ENCODE results near the gene NUP188. TPM values are rescaled to one million over a fixed set of nuclear protein-coding genes. Genes with fewer than 3 reads are reported as not detected.

The NUP188 gene
- total and polyA plus RNA-seq, 2 of the 13 experiments (the other 11 are each of a cell fraction or from before 2014, with no cell fraction given) = 28.0 to 38.5 TPM

DNA sequence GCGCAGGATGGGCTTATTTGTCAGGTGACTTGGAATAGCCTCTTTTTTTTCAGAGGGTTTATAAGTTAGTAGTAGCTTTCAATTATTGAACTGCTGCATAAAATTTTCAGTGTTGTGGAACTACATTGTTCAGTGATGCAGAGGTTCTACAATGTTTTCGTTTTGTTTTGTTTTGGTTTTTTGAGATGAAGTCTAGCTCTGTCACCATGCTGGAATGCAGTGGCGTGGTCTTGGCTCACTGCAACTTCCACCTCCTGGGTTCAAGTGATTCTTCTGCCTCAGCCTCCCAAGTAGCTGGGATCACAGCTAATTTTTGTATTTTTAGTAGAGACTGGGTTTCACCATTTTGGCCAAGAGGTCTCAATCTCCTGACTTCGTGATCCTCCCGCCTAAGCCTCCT lies 22.0 kb downstream of the NUP188 start:
- Histone ChIP-seq H3K9me3 (ENCODE audit: low read length) (no peaks in the 10 kb centered on the region), H3K27ac (ENCODE audit: extremely low read length, insufficient read depth, low read length) (no peak overlapping the region), H3K4me2 (ENCODE audit: low read depth, low read length) (no peak overlapping the region), H3K79me2 (ENCODE audit: insufficient read depth, low read length) (no peaks in the 10 kb centered on the region), H3K9ac (ENCODE audit: insufficient read depth, low read depth, low read length) (no peak overlapping the region), H4K20me1 (ENCODE audit: insufficient read depth, low read length) (no peaks in the 10 kb centered on the region), H3K36me3 (replicated peaks in 1 of 2; ENCODE audit: control insufficient read depth in 1 of 2, insufficient read depth in 2 of 2, low read length in 2 of 2) (peaks cover 12 to 71% of the 10 kb centered on the region in 2 experiments; a peak in 4 of 5 replicates), H3K4me3 (replicated peaks in 1 of 3; ENCODE audit: insufficient read depth in 1 of 3, low read depth in 2 of 3, low read length in 3 of 3) (no peak overlapping the region), H3K27me3 (ENCODE audit: control insufficient read depth in 1 of 2, insufficient read depth in 2 of 2, low read length in 2 of 2) (no peaks in the 10 kb centered on the region), H2AFZ (ENCODE audit: low read length) (no peak overlapping the region), H3K4me1 (ENCODE audit: insufficient read depth, low read length) (no peaks in the 10 kb centered on the region)
- no peak for FAIRE-seq
- no peak for TF ChIP-seq CENPX (CRISPR knock-in tag; IDR thresholded peaks at IDR 0.05)
- no peak for TF ChIP-seq ZNF362 (CRISPR knock-in tag; IDR thresholded peaks at IDR 0.05; ENCODE audit: borderline replicate concordance)
- TF ChIP-seq SSRP1 (CRISPR knock-in tag; IDR thresholded peaks at IDR 0.05) = no peak
- TF ChIP-seq, protein P1, sequence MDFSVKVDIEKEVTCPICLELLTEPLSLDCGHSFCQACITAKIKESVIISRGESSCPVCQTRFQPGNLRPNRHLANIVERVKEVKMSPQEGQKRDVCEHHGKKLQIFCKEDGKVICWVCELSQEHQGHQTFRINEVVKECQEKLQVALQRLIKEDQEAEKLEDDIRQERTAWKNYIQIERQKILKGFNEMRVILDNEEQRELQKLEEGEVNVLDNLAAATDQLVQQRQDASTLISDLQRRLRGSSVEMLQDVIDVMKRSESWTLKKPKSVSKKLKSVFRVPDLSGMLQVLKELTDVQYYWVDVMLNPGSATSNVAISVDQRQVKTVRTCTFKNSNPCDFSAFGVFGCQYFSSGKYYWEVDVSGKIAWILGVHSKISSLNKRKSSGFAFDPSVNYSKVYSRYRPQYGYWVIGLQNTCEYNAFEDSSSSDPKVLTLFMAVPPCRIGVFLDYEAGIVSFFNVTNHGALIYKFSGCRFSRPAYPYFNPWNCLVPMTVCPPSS (IDR thresholded peaks at IDR 0.05) = no peak
- intact Hi-C loops (cut with micrococcal nuclease; ENCODE audit: unreplicated experiment) = no loop called here
- in situ Hi-C loops (cut with HindIII; ENCODE audit: extremely low pct_ligation_motif_present, low pct_unique_long_range_greater_than_20kb) = no loop called here
- POLR2A ChIA-PET = no interaction called here
- DNase-seq (ENCODE audit: low spot score) = no peak
- WGBS (ENCODE audit: low lambda C conversion rate) = 99% methylated on average over 5 of the region's 5 CpGs
- ATAC-seq = no peak
- CTCF ChIA-PET (ENCODE audit: low intra/inter-chr PET ratio, low total read pairs) = no interaction called here
- BruUV-seq (replicated peaks) = no TSS peak

GRCh38 chr9:128972956-128973355 lies 25.5 kb downstream of the NUP188 start:
- Histone ChIP-seq H2AFZ (ENCODE audit: low read length) (no peak overlapping the region), H3K79me2 (ENCODE audit: insufficient read depth, low read length) (no peaks in the 10 kb centered on the region), H3K4me2 (ENCODE audit: low read depth, low read length) (no peak overlapping the region), H3K4me3 (replicated peaks in 1 of 3; ENCODE audit: insufficient read depth in 1 of 3, low read depth in 2 of 3, low read length in 3 of 3) (no peak overlapping the region), H3K4me1 (ENCODE audit: insufficient read depth, low read length) (no peaks in the 10 kb centered on the region), H3K9me3 (ENCODE audit: low read length) (no peaks in the 10 kb centered on the region), H3K27me3 (ENCODE audit: control insufficient read depth in 1 of 2, insufficient read depth in 2 of 2, low read length in 2 of 2) (no peaks in the 10 kb centered on the region), H4K20me1 (ENCODE audit: insufficient read depth, low read length) (no peaks in the 10 kb centered on the region), H3K36me3 (replicated peaks in 1 of 2; ENCODE audit: control insufficient read depth in 1 of 2, insufficient read depth in 2 of 2, low read length in 2 of 2) (peaks cover 17 to 89% of the 10 kb centered on the region in 2 experiments), H3K9ac (ENCODE audit: insufficient read depth, low read depth, low read length) (no peak overlapping the region), H3K27ac (ENCODE audit: extremely low read length, insufficient read depth, low read length) (no peak overlapping the region)
- DNase-seq (ENCODE audit: low spot score) = no peak
- TF ChIP-seq HOXA5 (CRISPR knock-in tag; IDR thresholded peaks at IDR 0.05) = no peak
- no peak for TF ChIP-seq ATF4 (CRISPR knock-in tag; IDR thresholded peaks at IDR 0.05)
- no peak for TF ChIP-seq ZNF225 (CRISPR knock-in tag; IDR thresholded peaks at IDR 0.05)
- TF ChIP-seq ZSCAN22 (CRISPR knock-in tag; IDR thresholded peaks at IDR 0.05) = no peak
- ATAC-seq = no peak
- in situ Hi-C loops (cut with HindIII; ENCODE audit: extremely low pct_ligation_motif_present, low pct_unique_long_range_greater_than_20kb) = no loop called here
- POLR2A ChIA-PET = no interaction called here
- intact Hi-C loops (cut with micrococcal nuclease; ENCODE audit: unreplicated experiment) = no loop called here
- no TSS peak for BruUV-seq (replicated peaks)
- 92% methylated on average over 4 of the region's 4 CpGs for WGBS (ENCODE audit: low lambda C conversion rate)
- CTCF ChIA-PET (ENCODE audit: low intra/inter-chr PET ratio, low total read pairs) = no interaction called here
- no peak for FAIRE-seq

All from HepG2 (cell line).